Kidney capillary endothelial cell (primary cell): ENCODE results near the gene DOCK8.
A peak's percentile ranks its signal among the peaks of the same experiment; 100 is the strongest.

Source experiments
- DNase-seq: peaks from one replicate; pipeline ENCODE4 v3.0.0-alpha.2; 2018; ENCODE audit warnings: low spot score

The DOCK8 gene

DNA sequence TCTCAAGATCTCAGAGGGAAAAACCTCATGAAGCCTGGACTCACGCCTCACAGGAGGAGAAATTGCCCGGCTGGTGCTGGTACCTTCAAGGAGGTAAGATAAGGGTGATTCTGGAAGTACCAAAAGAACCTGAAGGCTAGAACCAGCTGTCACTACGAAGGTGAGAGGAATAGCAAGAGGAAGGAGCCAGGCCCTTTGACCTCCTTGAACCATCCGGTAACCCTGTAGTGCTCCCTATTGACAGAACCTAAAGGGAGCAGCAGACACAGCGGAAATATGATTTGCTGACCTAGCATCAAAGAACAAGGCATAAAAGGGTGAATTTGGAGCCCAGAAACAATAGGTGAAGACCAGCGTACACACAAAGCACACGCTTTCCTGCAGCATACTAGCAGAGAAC is 92.2 kb downstream of the DOCK8 start:
- no peak for DNase-seq

DNA sequence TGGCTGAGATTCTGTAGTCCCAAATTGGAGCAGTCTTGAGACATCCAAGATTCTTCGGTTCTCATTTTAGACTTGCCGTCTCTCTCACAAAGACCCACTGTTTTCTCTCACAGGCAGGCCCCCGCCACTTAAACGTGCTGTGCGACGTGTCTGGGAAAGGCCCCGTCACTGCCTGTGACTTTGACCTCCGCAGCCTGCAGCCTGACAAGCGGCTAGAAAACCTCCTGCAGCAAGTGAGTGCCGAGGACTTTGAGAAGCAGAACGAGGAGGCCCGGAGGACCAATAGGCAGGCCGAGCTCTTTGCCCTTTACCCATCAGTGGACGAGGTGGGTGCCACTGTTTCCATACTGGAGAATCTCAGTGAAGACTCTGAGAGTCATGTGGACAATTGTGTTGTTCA is 97.2 kb downstream of the DOCK8 start:
- DNase-seq = no peak

DNA sequence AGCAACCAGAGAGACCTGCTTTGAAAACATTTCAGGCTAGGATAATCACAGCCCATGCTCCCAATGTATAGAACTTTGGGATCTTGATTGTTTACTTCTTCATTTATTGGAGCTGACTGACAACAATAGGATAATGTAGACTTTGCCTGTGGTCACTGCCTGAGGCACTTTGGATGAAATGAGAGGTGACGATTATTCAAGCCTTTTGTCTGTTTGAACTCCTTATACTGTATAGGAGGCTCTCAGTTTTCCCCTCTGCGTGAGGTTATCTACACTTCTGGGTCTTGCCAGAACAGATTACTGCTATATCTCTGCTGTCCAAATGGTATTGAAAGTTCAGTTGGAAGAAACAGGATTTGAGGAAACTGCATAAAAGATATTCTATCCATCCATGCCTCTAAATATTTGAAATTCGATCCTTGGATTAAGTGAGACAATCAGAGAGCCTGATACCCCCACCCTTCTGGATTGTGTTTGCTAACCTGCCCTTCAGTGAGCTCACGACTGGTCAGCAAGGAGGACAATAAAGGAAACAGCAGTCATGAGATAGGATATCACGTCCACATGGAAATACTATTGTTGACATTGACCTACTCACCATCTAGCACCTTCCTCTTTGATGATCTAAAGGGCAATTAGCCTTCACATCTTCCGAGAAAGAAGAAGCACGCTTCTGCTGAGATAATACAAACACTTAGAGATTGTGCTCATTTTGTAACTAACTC is 98.1 kb downstream of the DOCK8 start:
- DNase-seq = peak; percentile 42

DNA sequence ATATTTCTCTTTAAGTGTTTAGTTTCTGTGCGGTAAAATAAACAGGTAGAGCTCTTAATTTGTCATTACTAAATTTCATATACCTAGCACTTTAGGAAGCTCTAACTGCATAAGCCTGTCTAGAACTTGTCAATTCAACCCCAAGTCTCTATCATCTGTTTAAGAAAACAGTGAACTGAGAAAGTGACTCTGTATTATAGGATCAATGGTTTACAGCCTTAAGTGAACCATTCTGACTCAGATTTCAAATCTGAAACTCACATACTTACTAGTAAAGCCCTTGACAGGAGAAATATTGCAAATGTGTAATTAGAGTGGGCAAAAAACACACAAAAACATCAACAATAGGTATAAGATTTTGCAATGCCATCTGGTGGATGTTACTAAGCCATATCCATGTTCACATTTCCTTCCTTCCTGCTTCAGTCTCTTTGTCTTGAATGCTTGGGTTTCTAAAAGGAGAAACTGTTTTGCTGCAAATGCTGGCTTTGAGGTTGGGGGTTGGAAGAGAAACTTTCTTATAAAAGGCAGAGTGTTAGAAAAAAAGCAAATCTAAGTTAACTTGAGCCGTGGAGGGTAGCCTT is 101.8 kb downstream of the DOCK8 start:
- peak; percentile 37 for DNase-seq

DNA sequence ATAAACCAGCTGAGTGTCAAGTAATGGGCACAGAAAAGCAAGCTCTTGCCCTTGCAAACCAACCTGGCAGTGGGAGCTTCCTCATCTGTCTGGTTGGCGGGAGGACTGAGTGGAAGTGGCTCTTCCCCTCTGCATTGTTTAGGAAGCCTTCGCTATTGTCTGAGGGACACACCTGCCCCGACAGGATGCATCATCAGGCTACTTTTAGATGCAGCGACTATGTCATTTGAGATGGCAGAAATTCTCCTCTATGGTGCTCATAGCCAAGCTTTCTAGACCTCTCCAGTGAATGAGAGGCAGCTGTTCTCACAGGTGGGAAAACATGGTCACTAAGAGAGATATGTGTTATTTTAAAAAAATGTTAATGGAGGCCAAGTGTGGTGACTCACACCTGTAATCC is 104.0 kb downstream of the DOCK8 start:
- peak; percentile 28 for DNase-seq

DNA sequence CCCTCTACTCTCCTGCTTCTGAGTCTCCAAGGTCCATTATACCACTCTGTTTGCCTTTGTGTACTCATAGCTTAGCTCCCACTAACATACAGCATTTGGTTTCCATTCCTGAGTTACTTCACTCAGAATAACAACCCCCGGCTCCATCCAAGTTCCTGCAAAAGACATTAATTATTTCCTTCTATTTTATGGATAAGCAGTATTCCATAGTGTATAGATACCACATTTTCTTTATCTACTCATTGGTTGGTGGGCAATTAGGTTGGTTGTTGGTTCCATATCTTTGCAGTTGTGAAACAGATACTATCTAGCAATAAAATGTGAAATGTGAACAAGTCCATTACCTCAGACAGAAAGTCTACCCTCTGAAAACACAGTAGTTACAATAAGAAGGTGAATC is 110.3 kb downstream of the DOCK8 start:
- DNase-seq = no peak

DNA sequence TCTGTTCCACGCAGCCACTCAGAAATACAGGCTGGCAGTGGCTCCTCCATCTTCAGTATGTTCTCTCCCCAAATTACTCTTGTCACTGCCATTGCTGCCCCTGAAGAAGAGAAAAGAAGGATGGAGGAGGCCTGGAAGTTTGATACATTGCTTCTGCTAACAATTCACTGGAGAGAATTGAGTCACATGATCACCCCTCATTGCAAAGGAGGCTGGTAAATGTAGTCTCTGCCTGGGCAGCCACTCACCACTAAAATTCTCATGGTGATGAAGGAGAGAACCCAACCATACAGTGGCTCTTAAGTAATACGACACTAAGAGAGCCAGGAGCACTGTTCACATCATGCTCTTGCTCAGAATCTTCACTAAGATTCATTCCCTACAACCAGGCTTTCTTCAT is 112.0 kb downstream of the DOCK8 start:
- DNase-seq = no peak

DNA sequence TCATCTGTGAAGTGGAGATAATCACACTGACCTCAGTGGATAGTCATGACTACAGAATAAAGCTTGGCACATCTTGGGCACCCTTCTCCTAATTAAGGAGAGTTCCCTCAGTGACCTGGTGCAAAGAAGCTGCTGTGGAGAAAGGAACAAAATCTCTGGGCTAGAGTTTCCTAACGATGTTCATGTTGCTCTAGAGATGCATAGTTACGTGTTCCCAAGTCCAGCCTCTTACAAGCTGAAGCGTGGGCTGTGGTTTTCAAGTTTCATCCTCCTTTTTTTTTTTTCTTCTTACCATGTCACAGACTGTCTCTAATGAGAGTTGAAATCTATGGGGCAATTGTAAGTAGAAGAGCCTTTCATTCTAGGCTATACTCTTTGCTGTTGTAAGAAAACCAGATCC is 113.8 kb downstream of the DOCK8 start:
- DNase-seq = no peak

DNA sequence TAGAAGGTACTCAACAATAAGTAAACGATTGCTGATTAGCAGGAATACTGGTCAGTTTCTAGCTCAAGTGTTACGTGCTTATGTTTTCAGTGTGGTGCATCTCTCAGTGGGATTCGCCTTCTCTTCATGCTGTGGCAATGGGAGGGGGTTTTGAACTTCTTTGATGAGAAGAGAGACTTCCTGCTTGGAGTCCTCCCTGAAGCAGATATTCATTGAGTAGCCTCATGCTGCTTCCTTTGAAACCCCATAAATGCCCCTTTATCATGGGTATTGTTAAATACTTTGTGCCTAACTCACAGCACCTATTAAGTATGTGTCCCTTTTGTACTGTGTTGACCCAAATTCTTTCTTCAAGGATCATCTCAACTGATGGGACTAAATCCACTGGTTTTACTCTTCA is 116.5 kb downstream of the DOCK8 start:
- no peak for DNase-seq

DNA sequence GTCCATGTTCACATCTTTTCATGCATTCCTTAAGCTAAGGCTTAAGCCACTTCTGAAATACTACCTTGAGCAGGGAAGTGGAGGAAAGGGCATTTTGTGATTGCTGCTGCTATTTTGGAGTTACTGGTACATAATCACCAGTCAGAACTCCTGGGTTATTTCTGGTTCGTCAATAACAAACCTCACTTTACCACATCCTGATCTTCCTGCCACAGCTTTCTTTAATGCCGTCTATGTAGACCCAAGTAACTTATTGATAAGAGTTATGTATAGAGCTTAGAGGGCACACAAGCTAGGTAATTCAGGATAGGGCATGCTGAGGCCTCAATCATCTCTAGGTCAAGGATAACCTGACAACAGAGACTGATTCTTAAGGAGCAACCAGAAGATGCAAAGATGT is 120.7 kb downstream of the DOCK8 start:
- no peak for DNase-seq

DNA sequence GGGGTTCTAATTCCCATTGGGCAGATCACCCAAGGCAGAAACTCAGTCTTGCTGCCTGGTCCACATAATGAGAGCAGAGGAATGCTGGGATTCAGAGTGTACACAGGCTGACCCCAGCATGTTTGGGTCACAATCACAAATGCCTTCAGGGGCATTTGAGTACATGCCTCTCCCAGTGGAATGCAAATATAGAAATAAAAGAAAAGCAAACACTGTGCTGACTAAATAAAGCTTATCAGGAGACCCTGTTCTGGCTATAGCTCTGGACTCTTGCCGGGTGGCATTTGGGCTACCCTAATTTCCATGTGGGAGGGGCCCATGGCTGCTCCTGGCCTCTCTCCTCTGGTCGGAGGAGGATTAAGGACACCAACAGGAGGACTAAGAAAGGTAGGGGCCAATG is 121.4 kb downstream of the DOCK8 start:
- DNase-seq = no peak

DNA sequence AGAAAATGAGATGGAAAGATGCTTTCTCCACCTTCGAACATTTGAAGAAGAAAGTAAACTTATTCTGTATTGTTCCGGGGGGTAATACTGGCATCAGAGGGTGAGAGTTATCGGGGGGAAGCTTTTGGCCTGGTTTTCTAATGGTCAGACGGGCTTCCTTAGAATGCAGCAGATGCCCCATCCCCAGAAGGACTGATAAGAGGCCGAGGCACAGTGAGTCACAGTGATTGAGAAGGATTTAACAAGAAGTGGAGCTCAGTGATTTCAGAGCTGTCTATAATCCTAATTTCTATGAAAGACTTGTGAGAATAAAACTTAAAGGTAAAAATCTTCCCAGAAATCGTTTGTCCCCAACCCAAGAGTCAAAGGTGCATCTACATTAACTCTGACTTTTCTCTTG is 123.9 kb downstream of the DOCK8 start:
- no peak for DNase-seq

DNA sequence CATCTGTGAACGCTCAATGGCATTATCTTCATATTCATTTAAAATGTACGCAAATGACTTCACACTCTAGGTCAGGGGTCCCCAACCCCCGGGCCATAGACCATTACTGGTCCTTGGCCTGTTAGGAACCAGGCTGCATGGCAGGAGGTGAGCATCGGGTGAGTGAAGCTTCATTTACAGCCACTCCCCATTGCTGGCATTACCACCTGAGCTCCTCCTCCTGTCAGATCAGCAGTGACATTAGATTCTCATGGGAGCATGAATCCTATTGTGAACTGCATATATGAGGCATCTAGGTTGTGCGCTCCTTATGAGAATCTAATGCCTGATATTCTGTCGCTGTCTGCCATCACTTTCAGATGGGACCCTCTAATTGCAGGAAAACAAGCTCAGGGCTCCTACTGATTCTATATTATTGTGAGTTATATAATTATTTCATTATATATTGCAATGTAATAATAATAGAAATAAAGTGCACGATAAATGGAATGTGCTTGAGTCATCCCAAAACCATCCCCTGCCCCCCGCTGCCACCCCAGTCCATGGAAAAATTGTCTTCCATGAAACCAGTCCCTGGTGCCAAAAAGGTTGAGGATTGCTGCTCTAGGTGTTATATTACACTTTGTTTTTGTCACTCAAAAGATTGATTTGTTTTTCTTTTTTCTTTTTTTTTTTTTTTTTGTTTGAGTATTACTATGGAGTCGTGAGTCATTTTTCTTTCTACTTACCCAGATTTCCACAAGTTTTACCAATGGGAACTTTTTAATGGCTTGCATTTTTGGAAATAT is 127.2 kb downstream of the DOCK8 start:
- DNase-seq = no peak

DNA sequence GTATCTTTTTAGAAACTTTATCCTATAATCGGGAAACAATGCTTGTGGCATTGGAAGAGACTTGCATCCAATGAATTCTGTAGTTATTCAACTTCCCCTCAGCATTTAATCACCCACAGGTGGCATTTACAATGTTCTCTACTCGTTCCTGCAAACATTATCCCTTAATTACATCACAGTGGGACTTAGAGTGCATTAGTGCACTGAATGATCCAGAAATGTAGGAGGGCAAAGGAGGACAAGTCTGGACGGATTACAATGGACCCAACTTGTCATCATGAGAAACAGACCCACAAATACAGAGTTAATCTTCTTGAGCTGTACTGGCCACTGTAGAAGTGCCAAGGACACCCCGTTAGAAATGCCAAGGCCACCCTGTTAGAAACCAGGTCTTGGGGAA is 129.1 kb downstream of the DOCK8 start:
- no peak for DNase-seq

DNA sequence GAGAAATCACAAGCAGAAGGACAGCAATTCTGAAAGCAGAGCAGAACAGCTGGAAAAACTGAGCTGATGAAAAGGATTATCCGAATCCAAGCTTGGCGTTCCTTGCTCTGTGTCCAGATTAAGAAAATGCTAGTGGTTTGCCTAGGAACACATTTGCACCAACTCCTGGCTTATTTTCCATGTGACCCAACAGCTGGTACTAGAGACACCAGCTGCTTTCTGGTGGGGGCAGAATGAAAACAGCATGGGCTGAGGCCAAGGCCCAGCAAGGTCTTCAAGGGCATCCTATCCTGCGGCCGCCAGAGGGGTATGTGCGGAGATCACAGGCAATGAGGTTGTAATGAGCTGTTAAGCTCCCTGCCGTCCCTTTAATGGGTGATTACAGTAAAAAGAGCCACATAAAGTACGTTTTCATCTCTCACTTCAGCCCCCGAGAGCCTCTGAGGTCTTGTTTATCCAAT is 131.5 kb downstream of the DOCK8 start:
- DNase-seq = no peak

DNA sequence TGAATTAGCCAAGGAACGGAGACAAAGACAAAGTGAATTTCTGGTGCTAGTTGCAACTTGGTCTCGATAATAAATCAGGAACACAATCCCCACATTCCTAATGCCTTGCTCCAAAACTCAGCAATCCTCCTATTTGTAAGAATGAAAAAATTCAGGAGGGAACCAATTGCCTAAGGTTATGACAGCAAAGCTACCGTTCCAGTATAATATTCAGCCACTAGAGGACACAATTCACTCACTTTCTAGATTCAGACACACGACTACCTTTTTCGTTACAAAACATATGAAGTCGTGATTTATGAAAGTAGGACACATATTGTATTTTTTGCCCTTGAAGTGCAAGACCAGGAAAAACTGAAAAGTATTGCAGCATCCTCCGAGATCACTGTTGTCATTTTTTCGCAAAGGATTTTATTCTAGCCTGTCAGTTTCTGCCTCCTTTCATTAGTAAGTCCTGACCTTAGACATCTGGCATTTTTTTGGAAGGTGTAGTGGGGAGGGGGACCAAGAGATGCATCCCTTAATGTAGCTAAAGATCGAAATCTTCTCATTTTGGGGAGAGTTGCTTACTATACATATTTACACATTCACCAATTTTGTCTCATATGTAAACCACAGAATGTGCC is 133.1 kb downstream of the DOCK8 start:
- DNase-seq = peak; percentile 38

DNA sequence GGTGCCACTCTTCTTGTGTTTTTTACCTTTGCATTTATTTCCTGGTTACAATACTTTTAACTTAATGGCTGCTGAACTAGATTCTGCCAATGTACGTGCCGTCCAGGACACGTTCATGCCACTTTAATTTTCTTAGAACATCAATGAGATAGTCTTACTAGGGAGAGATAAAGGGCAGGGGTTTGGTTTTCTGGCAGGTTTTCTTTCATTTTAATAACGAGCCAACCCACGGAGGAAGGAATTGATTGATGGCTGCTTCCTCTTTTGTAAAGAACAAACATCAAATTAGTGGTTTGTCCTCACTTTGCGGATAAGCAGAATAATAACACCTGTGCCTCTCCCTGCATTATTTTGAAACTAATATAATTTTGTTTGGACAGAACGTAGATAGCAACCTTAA is 135.7 kb downstream of the DOCK8 start:
- DNase-seq = no peak

DNA sequence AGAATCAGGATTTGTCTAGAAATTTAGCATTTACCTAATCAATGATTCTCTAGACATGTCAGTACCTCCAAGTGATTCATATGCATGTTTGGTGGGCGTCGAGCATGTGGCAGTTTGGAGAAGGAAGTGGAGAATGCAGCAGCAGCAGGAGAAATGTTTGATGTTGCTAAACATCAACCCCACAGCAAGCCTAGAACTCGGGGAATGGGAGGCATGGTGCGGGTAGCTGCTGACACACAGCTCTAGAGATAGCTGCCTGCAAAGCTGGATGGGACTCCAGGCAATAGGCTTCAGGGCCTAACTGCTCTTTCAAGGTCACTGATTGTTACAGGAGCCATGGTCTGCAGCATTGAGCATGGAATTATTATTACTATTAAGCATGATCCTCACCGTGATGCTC is 137.3 kb downstream of the DOCK8 start:
- DNase-seq = no peak

DNA sequence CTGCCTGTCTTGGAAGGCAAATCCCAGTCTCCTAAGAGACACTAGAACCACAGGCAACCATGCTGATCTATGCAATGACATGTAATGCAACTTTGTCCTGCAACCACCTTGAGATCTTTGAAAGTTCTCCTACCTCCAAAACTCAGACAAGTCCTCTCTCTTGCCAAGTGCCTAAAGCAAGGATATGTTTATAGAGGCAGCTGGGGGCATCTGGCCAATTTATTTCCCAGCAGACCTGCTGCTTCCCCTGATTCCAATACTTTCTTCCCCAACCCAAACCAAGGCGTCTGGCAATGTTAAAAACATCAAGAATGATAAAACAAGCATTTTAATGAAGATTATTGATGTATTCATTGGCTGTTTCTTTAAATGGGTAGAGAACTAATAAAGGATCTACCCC is 138.4 kb downstream of the DOCK8 start:
- DNase-seq = no peak

DNA sequence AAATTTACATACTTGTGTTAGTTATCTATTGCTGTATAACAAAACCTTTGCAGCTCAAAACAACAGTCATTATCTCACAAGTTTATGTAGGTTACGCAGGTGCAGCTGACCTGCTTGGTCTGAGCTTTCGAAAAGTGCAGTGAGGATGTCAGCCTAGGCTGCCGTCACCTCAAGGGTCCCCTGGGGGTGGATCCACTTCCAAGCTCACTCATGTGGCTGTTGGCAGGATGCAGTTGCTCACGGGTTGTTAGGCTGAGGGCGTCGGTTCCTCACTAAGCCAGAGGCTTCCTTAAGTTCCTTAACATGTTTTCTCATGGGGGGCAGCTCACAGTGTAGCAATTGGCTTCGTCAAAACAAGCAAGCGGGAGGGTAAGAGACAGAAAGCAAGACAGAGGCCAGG is 139.8 kb downstream of the DOCK8 start:
- no peak for DNase-seq

DNA sequence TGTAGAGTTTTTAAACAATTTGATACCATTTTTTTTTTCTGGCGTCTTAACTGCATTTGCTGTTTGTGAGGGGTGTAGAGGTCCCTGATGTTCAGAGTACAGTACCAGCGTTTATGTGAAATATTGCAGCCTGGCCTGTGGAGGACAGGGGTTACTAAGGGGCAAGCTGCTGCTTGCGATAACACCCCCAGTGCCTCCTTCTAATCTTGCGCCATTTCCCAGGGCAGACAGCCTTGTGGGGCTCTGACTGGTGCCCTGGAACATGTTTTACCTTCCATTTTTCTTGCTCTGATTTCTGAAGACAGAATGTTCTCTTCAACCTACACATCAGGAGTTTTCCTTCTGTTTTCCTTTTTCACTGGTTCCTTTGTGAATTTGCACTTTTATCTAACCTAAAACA is 142.9 kb downstream of the DOCK8 start:
- DNase-seq = no peak

DNA sequence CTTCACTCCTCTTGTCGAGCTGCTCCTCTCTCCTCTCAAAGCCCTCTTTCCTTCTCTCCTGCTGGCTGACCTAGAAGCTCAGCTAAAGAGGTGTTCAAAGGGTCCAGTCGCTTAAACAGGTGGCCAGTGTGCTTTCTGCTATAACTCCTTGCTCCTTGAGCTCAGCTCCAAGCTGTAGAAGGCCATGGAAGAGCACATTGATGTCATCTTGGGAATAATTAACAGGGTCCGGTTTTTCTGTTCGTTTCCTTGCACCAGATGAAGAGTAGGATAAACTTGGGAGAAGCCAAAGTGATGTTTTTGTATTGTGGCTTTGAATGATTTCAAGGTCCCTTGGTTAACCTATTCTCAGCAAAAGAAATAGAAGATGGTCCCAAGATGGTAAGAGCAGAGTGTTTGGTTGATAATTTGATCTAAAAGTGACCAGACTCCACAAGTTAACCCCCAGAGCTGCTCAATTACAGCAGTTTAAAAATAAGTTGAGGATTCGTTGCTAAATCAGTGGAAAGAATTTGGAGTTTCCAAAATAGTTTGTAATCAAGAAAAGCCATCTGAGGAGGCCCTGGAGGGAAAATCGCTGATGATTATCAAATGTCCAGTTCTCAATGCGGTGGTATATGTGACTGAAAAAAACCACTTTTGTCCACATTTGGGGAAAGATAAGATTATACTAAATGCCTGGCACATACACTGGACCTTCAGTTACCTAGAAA is 148.1 kb downstream of the DOCK8 start:
- no peak for DNase-seq
